Activated naive CD4-positive, alpha-beta T cell treated with anti-CD3 and anti-CD28 coated beads for 36 hours (primary cell): Measurements from ENCODE around the gene TCOF1. TPM values are rescaled to one million over a fixed set of nuclear protein-coding genes. Genes with fewer than 3 reads are reported as not detected.
"Not testable (repeated sequence)": the region's sequence is repeated elsewhere in the genome, so short reads cannot be mapped to it uniquely, and the experiment has no call there.

Source experiments
- CTCF ChIA-PET: fragments of 350-600 bp; sonication (Branson Sonifier 250); formaldehyde crosslinking; loops from one replicate; lab custom pipeline; 2021; ENCODE audit warnings: antibody characterized with exemption; lab: Charles Lee
- DNase-seq: peaks from one replicate; pipeline ENCODE4 v3.0.0-alpha.2; 2020
- H3K27ac Mint-ChIP-seq: one replicate; pipeline ENCODE4 v1.8.0; 2021; ENCODE audit warnings: mild to moderate bottlenecking, mixed read lengths
- H3K27me3 Mint-ChIP-seq: one replicate; pipeline ENCODE4 v1.8.0; 2021; ENCODE audit warnings: low read depth, mixed read lengths
- H3K36me3 Mint-ChIP-seq: one replicate; pipeline ENCODE4 v1.8.0; 2021; ENCODE audit warnings: low read depth, mixed read lengths
- H3K4me1 Mint-ChIP-seq: one replicate; pipeline ENCODE4 v1.8.0; 2021; ENCODE audit warnings: low read depth, mixed read lengths
- H3K4me3 Mint-ChIP-seq: one replicate; pipeline ENCODE4 v1.8.0; 2021; ENCODE audit warnings: mild to moderate bottlenecking, moderate library complexity, mixed read lengths
- H3K9me3 Mint-ChIP-seq: one replicate; pipeline ENCODE4 v1.8.0; 2021; ENCODE audit warnings: mixed read lengths
- intact Hi-C: fragments of 100-400 bp; cut with micrococcal nuclease; formaldehyde crosslinking; loops from one replicate; pipeline ENCODE4 v1.15.1; 2023
- total RNA-seq, 2 experiments: library from RNA; stranded (reverse); gene quantifications; one replicate each; pipeline ENCODE4 v1.2.3, GENCODE V29; 2021

The TCOF1 gene
- total RNA-seq, 2 experiments from 2014 or later = 114 to 115 TPM

DNA sequence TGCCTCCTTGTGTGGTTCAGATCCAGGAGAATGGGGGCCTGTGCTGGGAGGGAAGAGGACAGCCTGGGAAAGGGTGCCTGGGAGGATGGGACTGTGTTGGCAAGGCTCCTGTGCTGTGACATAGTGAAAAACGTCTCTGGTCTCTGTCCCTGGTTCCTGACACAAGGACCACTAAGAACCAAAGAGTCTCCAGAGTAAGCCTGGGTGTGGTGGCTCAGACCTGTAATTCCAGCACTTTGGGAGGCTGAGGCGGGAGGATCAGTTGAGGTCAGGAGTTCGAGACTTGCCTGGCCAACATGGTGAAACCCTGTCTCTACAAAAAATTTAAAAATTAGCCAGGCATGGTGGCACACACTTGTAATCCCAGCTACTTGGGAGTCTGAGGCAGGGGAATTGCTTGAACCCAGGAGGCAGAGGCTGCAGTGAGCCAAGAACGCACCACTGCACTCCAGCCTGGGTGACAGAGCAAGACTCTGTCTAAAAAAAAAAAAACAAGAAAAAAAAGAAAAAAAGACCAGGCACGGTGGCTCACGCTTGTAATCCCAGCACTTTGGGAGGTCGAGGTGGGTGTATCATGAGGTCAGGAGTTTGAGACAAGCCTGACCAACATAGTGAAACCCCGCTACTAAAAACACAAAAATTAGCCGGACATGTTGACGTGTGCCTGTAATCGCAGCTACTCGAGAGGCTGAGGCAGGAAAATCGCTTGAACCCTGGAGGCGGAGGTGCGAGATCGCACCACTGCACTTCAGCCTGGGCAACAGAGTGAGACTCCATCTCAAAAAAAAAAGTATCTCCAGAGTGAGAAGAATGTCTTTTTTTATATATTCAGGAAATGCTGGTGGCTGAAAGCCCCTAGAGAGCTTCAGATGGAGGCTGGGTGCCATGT, 56.6 kb downstream of the TCOF1 start:
- H3K4me1 Mint-ChIP-seq = peaks cover 32% of the 10 kb centered on the region
- not testable (repeated sequence) for DNase-seq, H3K4me3 Mint-ChIP-seq, H3K9me3 Mint-ChIP-seq, H3K27me3 Mint-ChIP-seq
- CTCF ChIA-PET = interaction anchor here (0.6 to 4.3 kb wide), 4 partner anchors 11 to 41 kb away, joined by 3 to 33 read pairs (median 4); no protein-coding TSS in a partner anchor
- peak overlapping the region; percentile 98 for H3K27ac Mint-ChIP-seq
- H3K36me3 Mint-ChIP-seq = peaks cover 11% of the 10 kb centered on the region
- intact Hi-C loops = loop anchor here (2.0 to 5.0 kb wide), 6 partner anchors 368 to 1067 kb away; partner anchors contain the start of genes GRPEL2, IRGM, SLC26A2 and TNIP1

DNA sequence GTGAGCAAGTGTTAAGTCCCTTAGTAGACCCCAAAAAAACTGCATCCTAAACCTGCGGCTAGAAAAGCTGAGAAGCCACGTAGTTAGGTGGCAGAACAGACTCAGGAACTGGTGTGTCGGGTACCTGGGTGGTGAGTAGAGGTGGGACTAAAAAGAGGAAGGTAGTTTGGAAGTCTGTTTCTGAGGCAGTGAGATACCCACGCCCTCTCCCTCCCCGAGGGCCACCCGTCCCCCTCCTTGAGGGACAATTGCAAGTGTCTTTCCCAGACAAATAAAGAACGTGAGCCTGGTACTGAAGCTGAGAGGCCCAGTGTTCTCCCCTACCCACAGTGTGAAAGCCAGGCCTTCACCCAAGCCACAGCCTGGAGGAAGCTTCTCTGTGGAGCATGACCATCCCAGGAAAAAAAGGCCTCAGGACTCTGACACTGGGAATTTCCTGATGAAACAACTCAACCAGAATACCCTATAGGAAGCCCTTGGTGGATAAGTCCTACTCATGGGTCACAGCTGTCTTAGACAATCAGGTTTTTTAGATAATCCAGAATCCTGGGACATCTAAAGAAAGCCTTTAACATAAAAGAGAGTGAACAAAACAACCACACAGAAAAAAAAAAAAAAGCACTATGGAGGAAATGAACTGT, 62.3 kb downstream of the TCOF1 start:
- no peak overlapping the region for H3K27ac Mint-ChIP-seq
- H3K9me3 Mint-ChIP-seq = no peaks in the 10 kb centered on the region
- no peaks in the 10 kb centered on the region for H3K4me1 Mint-ChIP-seq
- intact Hi-C loops = no loop called here
- DNase-seq = no peak
- no peaks in the 10 kb centered on the region for H3K27me3 Mint-ChIP-seq
- H3K4me3 Mint-ChIP-seq = no peak overlapping the region
- CTCF ChIA-PET = interaction anchor here (0.6 to 0.7 kb wide), 2 partner anchors 9 to 138 kb away, joined by 3 to 6 read pairs; no protein-coding TSS in a partner anchor
- H3K36me3 Mint-ChIP-seq = no peaks in the 10 kb centered on the region

DNA sequence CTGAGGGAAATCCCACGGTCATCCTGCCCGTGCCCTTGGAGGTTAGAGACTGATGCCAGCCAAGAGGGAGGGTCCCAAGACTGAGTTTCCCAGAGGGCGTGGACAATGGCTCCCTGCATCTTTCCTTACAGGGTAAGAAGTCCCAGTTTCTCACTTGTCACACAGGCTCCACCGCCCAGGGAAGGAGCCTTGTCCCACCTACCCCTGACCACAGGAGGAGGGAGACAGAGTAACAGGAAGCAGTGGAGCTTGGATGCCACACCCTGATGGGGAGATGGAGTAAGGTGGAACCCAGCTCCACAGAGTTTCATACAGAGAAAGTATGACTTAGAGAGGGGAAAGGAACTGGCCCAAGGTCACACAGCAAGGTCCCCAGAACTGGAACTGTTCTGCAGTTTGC, 64.6 kb downstream of the TCOF1 start:
- H3K4me1 Mint-ChIP-seq = no peaks in the 10 kb centered on the region
- H3K27ac Mint-ChIP-seq = no peak overlapping the region
- no peak for DNase-seq
- H3K27me3 Mint-ChIP-seq = no peaks in the 10 kb centered on the region
- no peaks in the 10 kb centered on the region for H3K9me3 Mint-ChIP-seq
- intact Hi-C loops = no loop called here
- H3K4me3 Mint-ChIP-seq = no peak overlapping the region
- CTCF ChIA-PET = no interaction called here
- no peaks in the 10 kb centered on the region for H3K36me3 Mint-ChIP-seq

DNA sequence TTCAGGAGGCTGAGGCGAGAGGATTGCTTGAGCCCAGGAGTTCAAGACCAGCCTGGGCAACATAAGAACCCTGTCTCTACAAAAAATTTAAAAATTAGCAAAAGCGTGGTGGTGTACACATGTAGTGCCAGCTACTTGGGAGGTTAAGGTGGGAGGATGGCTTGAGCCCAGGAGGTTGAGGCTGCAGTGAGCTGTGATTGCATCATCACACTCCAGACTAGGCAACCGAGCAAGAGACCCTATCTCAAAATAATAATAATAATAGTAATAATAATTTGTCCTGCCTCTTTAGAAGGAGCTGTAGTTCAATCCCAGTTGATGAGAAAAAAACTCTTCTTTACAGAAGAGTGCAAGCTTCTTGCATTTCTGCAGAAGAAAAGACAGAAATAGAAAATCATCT, 65.3 kb downstream of the TCOF1 start:
- Mint-ChIP-seq H3K4me3 (no peak overlapping the region), H3K4me1 (no peaks in the 10 kb centered on the region), H3K36me3 (no peaks in the 10 kb centered on the region), H3K27ac (no peak overlapping the region), H3K27me3 (no peaks in the 10 kb centered on the region), H3K9me3 (no peaks in the 10 kb centered on the region)
- CTCF ChIA-PET = interaction anchor here (1.4 kb wide), 1 partner anchor 13 kb away, joined by 4 read pairs; no protein-coding TSS in a partner anchor
- intact Hi-C loops = no loop called here
- no peak for DNase-seq

DNA sequence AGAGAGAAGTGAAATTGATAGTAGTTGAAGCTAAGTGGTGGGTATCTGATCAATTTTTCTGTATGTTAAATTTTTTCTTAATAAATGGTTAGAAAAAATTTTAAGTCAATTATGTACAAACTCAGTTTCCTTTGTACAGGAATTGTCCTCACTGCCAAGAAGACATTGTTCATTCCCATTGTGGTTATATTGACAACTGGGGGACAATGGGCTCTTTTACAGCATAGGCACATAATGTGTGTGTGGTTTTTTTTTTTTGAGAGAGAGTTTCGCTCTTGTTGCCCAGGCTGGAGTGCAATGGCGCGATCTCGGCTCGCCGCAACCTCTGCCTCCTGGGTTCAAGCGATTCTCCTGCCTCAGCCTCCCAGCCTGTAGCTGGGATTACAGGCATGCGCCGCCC, 68.7 kb downstream of the TCOF1 start:
- CTCF ChIA-PET, H3K27me3 Mint-ChIP-seq, H3K4me3 Mint-ChIP-seq, intact Hi-C loops, H3K27ac Mint-ChIP-seq, DNase-seq, H3K4me1 Mint-ChIP-seq, H3K9me3 Mint-ChIP-seq, H3K36me3 Mint-ChIP-seq: not testable (repeated sequence)

DNA sequence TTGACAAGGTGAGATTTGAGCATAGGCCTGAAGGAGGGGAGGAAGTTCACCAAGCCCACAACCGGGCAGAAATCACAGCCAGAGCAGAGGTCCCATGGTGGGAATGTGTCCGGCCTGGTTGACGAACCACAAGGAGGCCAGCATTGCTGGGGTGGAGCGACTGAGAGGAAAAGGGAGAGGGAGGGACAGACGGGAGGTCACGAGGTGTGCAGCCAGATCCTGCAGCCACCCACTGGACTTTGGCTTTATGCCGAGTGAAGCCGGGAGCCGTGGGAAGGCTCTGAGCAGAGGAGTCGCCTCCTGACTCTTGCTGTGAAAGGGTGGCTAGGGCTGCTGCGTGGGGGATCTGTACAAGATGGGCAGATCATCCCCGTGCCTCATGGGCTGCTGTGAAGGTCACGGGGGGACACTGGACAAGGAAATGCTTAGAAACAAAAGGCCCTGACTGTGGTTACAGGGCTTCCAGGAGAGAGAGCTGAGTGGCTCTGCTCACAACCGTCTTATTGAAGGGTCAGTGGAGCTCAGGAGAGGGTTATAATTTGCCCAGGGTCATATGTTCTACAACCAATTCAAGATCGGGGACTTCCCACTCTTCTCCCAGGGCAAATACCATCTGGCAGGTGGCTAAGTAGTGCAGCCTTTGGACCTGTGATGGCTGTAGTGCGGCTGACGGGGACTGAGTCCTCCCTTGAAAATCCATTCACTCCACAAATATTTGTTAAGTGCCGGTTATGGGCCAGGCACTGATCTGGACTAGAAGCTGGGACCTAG, 70.8 kb downstream of the TCOF1 start:
- intact Hi-C loops = no loop called here
- Mint-ChIP-seq H3K36me3 (no peaks in the 10 kb centered on the region), H3K27ac (no peak overlapping the region), H3K27me3 (no peaks in the 10 kb centered on the region), H3K4me3 (no peak overlapping the region), H3K4me1 (no peaks in the 10 kb centered on the region), H3K9me3 (no peaks in the 10 kb centered on the region)
- no peak for DNase-seq
- CTCF ChIA-PET = interaction anchor here (0.6 kb wide), 1 partner anchor 8 kb away, joined by 6 read pairs; no protein-coding TSS in a partner anchor

DNA sequence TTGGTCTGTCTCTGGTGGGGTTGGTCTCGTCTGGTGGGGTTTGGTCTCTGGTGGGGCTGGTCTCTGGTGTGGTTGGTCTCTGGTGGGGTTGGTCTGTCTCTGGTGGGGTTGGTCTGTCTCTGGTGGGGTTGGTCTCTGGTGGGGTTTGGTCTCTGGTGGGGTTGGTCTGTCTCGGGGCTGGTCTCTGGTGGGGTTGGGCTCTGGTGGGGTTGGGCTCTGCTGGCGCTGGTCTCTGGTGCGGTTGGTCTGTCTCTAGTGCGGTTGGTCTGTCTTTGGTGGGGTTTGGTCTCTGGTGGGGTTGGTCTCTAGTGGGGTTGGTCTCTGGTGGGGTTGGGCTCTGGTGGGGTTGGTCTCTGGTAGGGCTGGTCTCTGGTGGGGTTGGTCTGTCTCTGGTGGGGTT, 71.5 kb downstream of the TCOF1 start:
- intact Hi-C loops = no loop called here
- no peaks in the 10 kb centered on the region for H3K27me3 Mint-ChIP-seq
- H3K4me3 Mint-ChIP-seq = no peak overlapping the region
- no peak overlapping the region for H3K27ac Mint-ChIP-seq
- CTCF ChIA-PET = interaction anchor here (0.7 kb wide), 1 partner anchor 167 kb away, joined by 3 read pairs; no protein-coding TSS in a partner anchor
- DNase-seq = no peak
- H3K9me3 Mint-ChIP-seq = no peaks in the 10 kb centered on the region
- no peaks in the 10 kb centered on the region for H3K4me1 Mint-ChIP-seq
- H3K36me3 Mint-ChIP-seq = no peaks in the 10 kb centered on the region

DNA sequence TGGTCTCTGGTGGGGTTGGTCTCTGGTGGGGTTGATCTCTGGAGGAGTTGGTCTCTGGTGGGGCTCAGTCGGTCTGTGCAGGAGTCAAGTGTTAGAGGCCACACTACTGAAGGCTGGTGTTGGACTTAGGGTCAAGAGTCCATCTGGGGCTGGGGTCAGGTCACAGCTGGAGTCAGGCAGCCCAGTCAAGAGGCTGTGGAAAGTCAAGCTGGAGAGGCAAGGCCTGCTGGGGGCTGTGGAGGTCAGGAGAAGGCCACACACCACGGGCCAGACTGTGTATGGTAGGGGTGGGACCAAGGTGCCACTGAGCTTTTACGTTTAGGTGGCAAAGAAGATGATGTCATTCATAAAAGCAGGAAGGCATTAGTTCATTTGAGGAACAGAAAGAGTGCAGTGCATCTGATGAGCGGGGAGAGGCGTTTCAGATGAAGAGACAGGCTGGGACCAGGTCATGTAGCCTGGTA, 71.9 kb downstream of the TCOF1 start:
- no peaks in the 10 kb centered on the region for H3K4me1 Mint-ChIP-seq
- intact Hi-C loops = no loop called here
- CTCF ChIA-PET = interaction anchor here (0.7 kb wide), 1 partner anchor 168 kb away, joined by 3 read pairs; no protein-coding TSS in a partner anchor
- H3K9me3 Mint-ChIP-seq = no peaks in the 10 kb centered on the region
- no peak for DNase-seq
- no peak overlapping the region for H3K4me3 Mint-ChIP-seq
- H3K27ac Mint-ChIP-seq = no peak overlapping the region
- H3K27me3 Mint-ChIP-seq = no peaks in the 10 kb centered on the region
- H3K36me3 Mint-ChIP-seq = no peaks in the 10 kb centered on the region

DNA sequence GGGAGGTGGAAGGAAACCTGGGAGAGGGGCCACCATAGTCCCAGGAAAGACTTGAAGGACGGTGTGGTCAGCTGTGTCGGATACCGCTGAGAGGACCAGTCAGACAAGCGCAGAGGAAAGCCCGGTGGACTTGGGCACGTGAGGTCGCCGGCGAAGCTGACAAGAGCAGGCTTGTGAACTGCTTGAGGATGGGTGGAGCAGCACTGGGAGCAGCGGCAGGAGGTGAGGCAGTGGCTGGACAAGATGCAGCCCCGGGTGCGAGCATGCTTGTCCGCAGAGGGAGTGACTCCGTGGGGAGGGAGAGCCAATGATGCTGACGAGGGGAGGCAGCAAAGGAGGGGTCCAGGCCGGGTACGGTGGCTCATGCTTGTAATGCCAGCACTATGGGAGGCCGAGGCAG, 73.6 kb downstream of the TCOF1 start:
- Mint-ChIP-seq H3K27ac (no peak overlapping the region), H3K4me3 (no peak overlapping the region), H3K9me3 (no peaks in the 10 kb centered on the region), H3K36me3 (no peaks in the 10 kb centered on the region), H3K27me3 (no peaks in the 10 kb centered on the region), H3K4me1 (peaks cover 4% of the 10 kb centered on the region)
- intact Hi-C loops = no loop called here
- CTCF ChIA-PET = interaction anchor here (1.1 kb wide), 1 partner anchor 31 kb away, joined by 3 read pairs; no protein-coding TSS in a partner anchor
- DNase-seq = no peak

DNA sequence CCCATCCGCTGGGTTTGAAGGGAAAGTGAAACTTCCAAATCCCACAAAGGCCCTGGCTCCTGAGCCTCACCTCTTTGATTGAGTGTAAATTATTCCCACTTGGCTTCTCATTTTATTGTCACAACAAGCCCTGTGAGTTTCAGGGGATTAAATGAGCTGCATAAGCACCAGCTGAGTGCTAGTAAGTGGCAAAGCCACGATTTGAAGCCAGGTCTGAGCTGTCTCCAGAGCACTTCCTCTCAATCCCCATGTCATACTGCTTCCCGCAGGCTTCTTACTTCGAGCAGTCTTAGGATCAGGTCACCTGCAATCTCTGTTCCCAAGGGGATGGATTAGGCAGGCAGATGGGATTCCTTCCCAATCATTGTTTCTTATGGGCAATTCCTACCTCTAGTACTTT, 74.1 kb downstream of the TCOF1 start:
- Mint-ChIP-seq H3K27me3 (no peaks in the 10 kb centered on the region), H3K4me1 (peaks cover 8% of the 10 kb centered on the region), H3K4me3 (no peak overlapping the region), H3K27ac (no peak overlapping the region), H3K36me3 (no peaks in the 10 kb centered on the region), H3K9me3 (no peaks in the 10 kb centered on the region)
- CTCF ChIA-PET = interaction anchor here (1.1 kb wide), 1 partner anchor 32 kb away, joined by 3 read pairs; no protein-coding TSS in a partner anchor
- intact Hi-C loops = no loop called here
- no peak for DNase-seq

DNA sequence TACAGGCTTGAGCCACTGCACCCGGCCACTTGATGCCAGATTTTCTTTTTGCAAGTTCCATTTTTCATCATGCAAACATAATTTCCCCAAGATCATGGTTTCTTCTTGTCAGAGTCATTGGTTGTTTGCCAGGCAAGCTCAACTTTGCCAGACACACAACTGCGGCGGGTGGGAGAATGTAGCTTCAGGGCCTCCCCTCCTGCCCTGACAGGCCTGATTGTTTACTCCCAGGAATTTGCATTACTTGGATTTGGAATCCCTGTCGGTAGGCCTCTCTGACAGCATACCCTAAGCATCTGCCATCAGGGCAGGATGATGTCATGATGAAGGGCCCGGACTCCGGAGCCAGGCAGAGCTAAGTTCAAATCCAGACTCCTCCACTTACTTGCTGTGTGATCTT, 77.0 kb downstream of the TCOF1 start:
- intact Hi-C loops = no loop called here

More for the DNA sequence above, 77.0 kb downstream of the TCOF1 start:
- no peak for DNase-seq
- no peak overlapping the region for H3K4me3 Mint-ChIP-seq
- no peak overlapping the region for H3K27ac Mint-ChIP-seq
- no peaks in the 10 kb centered on the region for H3K36me3 Mint-ChIP-seq
- CTCF ChIA-PET = interaction anchor here (4.7 kb wide), 1 partner anchor 23 kb away, joined by 33 read pairs; the partner anchor contains the start of gene CD74
- H3K27me3 Mint-ChIP-seq = no peaks in the 10 kb centered on the region
- H3K4me1 Mint-ChIP-seq = peaks cover 8% of the 10 kb centered on the region
- H3K9me3 Mint-ChIP-seq = no peaks in the 10 kb centered on the region
